Measurements from ENCODE around the gene ECHDC3.

- TF ChIP-seq, protein P1, sequence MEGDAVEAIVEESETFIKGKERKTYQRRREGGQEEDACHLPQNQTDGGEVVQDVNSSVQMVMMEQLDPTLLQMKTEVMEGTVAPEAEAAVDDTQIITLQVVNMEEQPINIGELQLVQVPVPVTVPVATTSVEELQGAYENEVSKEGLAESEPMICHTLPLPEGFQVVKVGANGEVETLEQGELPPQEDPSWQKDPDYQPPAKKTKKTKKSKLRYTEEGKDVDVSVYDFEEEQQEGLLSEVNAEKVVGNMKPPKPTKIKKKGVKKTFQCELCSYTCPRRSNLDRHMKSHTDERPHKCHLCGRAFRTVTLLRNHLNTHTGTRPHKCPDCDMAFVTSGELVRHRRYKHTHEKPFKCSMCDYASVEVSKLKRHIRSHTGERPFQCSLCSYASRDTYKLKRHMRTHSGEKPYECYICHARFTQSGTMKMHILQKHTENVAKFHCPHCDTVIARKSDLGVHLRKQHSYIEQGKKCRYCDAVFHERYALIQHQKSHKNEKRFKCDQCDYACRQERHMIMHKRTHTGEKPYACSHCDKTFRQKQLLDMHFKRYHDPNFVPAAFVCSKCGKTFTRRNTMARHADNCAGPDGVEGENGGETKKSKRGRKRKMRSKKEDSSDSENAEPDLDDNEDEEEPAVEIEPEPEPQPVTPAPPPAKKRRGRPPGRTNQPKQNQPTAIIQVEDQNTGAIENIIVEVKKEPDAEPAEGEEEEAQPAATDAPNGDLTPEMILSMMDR (conservative IDR thresholded peaks at IDR 0.05; ENCODE audit: low read depth, low read length): no peak
- no peak for TF ChIP-seq EZH2 (IDR thresholded peaks at IDR 0.05; ENCODE audit: borderline replicate concordance, low read depth, low read length, poor library complexity, severe bottlenecking)
Measured at GRCh38 chr10:11756766-11757315, 14.7 kb downstream of the ECHDC3 start.
